Upper lobe of left lung (tissue), 6 donors: ENCODE data around the gene DLD. TPM values are rescaled to one million over a fixed set of nuclear protein-coding genes. Genes with fewer than 3 reads are reported as not detected.
A peak's percentile ranks its signal among the peaks of the same experiment; 100 is the strongest.

ENCODE experiments used
- ATAC-seq, 2 donors: fragments of 200-7000 bp; cut with Tn5 transposase; one replicate each; pipeline ENCODE4 v1.9.1; 2022; ENCODE audit warnings: mild to moderate bottlenecking in 2 of 2, moderate library complexity in 2 of 2; ENCODE audit not compliant: low FRiP score in 2 of 2
- DNase-seq, 2 donors: peaks; one replicate each; pipeline ENCODE4 v3.0.0-alpha.2; 2019 to 2020
- H3K27ac ChIP-seq, 4 donors: fragments of 200-600 bp; sonication (generic); one replicate each; pipeline ENCODE4 v1.5.1; 2016 to 2019
- H3K27me3 ChIP-seq, 4 donors: fragments of 200-600 bp; sonication (generic); one replicate each; pipeline ENCODE4 v1.5.1; 2017 to 2019
- H3K36me3 ChIP-seq, 4 donors: fragments of 200-600 bp; sonication (generic); one replicate each; pipeline ENCODE4 v1.5.1; 2016 to 2019
- H3K4me1 ChIP-seq, 4 donors: fragments of 200-600 bp; sonication (generic); one replicate each; pipeline ENCODE4 v1.5.1; 2018 to 2019
- H3K4me3 ChIP-seq, 4 donors: fragments of 200-600 bp; sonication (generic); one replicate each; pipeline ENCODE4 v1.5.1; 2017 to 2019; ENCODE audit warnings: mild to moderate bottlenecking in 2 of 4, moderate library complexity in 1 of 4
- H3K9me3 ChIP-seq, 4 donors: fragments of 200-600 bp; sonication (generic); one replicate each; pipeline ENCODE4 v1.5.1; 2018 to 2019
- EP300 ChIP-seq, 4 donors: sonication (generic); formaldehyde crosslinking; IDR thresholded peaks; one replicate each; pipeline ENCODE4 v1.5.1; 2017; ENCODE audit warnings: antibody characterized with exemption in 4 of 4, control low read depth in 2 of 4
- POLR2A ChIP-seq, 4 donors: fragments of 450-650 bp; IDR thresholded peaks; one replicate each; pipeline ENCODE4 v1.5.1; 2016 to 2017; ENCODE audit warnings: antibody characterized with exemption in 4 of 4, mild to moderate bottlenecking in 2 of 4
- POLR2AphosphoS5 ChIP-seq, 2 donors: sonication (generic); formaldehyde crosslinking; IDR thresholded peaks; one replicate each; pipeline ENCODE4 v1.5.1; 2017; ENCODE audit warnings: antibody characterized with exemption in 2 of 2
- WGBS, 2 donors: methylation state at CpG; one replicate each; pipeline ENCODE4 v1.1.5; 2017 to 2018; 5-methylcytosine and 5-hydroxymethylcytosine counted together
- total RNA-seq, 6 donors: library from RNA; depleted of rRNA in 4 of 6; stranded (reverse); fragments of >200 nt in 4 of 6; gene quantifications; one replicate each; pipeline versions ENCODE4 v1.1.0 to v1.2.1, GENCODE V29; 2016 to 2021
- TF ChIP-seq, protein P1 (sequence below), 6 experiments: fragments of 450-650 bp in 4 of 6; fragments of 200-600 bp in 2 of 6; sonication (generic) in 2 of 6; IDR thresholded peaks; one replicate each; pipeline ENCODE4 v1.5.1; 2016 to 2019; ENCODE audit warnings: antibody characterized with exemption in 6 of 6
- donor health status: DM: no; HTN: no; CAD: no; lungs with moderate emphysema.
- donor health status: DM: no; HTN: yes; CAD: no; lungs with severe emphysema.

Gene DLD
- total RNA-seq: 10 to 100 TPM; 21.3 to 62.9 (median 52.9) TPM

- peak in 1 of 4 donors; percentile 72 for TF ChIP-seq EP300 (IDR thresholded peaks at IDR 0.05)
- TF ChIP-seq, protein P1, sequence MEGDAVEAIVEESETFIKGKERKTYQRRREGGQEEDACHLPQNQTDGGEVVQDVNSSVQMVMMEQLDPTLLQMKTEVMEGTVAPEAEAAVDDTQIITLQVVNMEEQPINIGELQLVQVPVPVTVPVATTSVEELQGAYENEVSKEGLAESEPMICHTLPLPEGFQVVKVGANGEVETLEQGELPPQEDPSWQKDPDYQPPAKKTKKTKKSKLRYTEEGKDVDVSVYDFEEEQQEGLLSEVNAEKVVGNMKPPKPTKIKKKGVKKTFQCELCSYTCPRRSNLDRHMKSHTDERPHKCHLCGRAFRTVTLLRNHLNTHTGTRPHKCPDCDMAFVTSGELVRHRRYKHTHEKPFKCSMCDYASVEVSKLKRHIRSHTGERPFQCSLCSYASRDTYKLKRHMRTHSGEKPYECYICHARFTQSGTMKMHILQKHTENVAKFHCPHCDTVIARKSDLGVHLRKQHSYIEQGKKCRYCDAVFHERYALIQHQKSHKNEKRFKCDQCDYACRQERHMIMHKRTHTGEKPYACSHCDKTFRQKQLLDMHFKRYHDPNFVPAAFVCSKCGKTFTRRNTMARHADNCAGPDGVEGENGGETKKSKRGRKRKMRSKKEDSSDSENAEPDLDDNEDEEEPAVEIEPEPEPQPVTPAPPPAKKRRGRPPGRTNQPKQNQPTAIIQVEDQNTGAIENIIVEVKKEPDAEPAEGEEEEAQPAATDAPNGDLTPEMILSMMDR (IDR thresholded peaks at IDR 0.05): peak in 4 of 6 experiments; percentile 14 to 36 (median 20)
- TF ChIP-seq POLR2A (IDR thresholded peaks at IDR 0.05): peak in 3 of 4 donors; percentile 62 to 95 (median 91)
- TF ChIP-seq POLR2AphosphoS5 (IDR thresholded peaks at IDR 0.05): peak; percentile 94
- WGBS, 2 donors: 1% methylated on average over 37 to 55 of the region's 55 CpGs
- H3K4me1 ChIP-seq: peaks cover 25 to 34% (median 25%) of the 10 kb centered on the region in 4 donors
- H3K27me3 ChIP-seq: no peaks in the 10 kb centered on the region
- peaks cover 0 to 23% (median 1%) of the 10 kb centered on the region in 4 donors for H3K36me3 ChIP-seq
- peak; percentile 100 for ATAC-seq
- DNase-seq: peak; percentile 95 to 99
- H3K27ac ChIP-seq: peak within 1 kb of the TSS; percentile 90 to 98 (median 94)
- no peaks in the 10 kb centered on the region for H3K9me3 ChIP-seq
- peak within 1 kb of the TSS; percentile 63 to 71 (median 69) for H3K4me3 ChIP-seq
Measured at GRCh38 chr7:107890962-107891635, at the start of gene DLD. TSS of gene DLD (plus strand) at chr7:107891183. CDS start at chr7:107891251, 68 bp downstream.

GRCh38 chr7:107842213-107842612, 48.8 kb upstream of the DLD start:
- DNase-seq (no peak), ATAC-seq (no peak)
- no peak overlapping the region for H3K4me3 ChIP-seq
- H3K9me3 ChIP-seq: no peaks in the 10 kb centered on the region
- no peak overlapping the region for H3K27ac ChIP-seq
- no peaks in the 10 kb centered on the region for H3K36me3 ChIP-seq
- H3K4me1 ChIP-seq: peaks cover 0 to 8% (median 0%) of the 10 kb centered on the region in 4 donors
- WGBS, 2 donors: 90 to 95% methylated on average over 3 of the region's 3 CpGs
- no peak for TF ChIP-seq EP300 (IDR thresholded peaks at IDR 0.05)
- TF ChIP-seq, protein P1 (IDR thresholded peaks at IDR 0.05): no peak
- no peak for TF ChIP-seq POLR2A (IDR thresholded peaks at IDR 0.05)
- no peak for TF ChIP-seq POLR2AphosphoS5 (IDR thresholded peaks at IDR 0.05)
- H3K27me3 ChIP-seq: no peaks in the 10 kb centered on the region

- Histone ChIP-seq H3K9me3 (no peaks in the 10 kb centered on the region), H3K27me3 (no peaks in the 10 kb centered on the region), H3K4me3 (no peak overlapping the region), H3K4me1 (peaks cover 0 to 8% (median 0%) of the 10 kb centered on the region in 4 donors), H3K27ac (no peak overlapping the region), H3K36me3 (no peaks in the 10 kb centered on the region)
- ATAC-seq: no peak
- TF ChIP-seq EP300 (IDR thresholded peaks at IDR 0.05) (no peak), POLR2A (IDR thresholded peaks at IDR 0.05) (no peak), POLR2AphosphoS5 (IDR thresholded peaks at IDR 0.05) (no peak)
- TF ChIP-seq, protein P1 (IDR thresholded peaks at IDR 0.05): no peak
- DNase-seq: peak in 1 of 2 donors; percentile 38
- WGBS, 2 donors: 92 to 97% methylated on average over 16 of the region's 16 CpGs
Measured at GRCh38 chr7:107843184-107843583, 47.8 kb upstream of the DLD start.

- Histone ChIP-seq H3K36me3 (no peaks in the 10 kb centered on the region), H3K4me3 (no peak overlapping the region), H3K27ac (no peak overlapping the region), H3K9me3 (no peaks in the 10 kb centered on the region), H3K27me3 (no peaks in the 10 kb centered on the region), H3K4me1 (peaks cover 0 to 8% (median 0%) of the 10 kb centered on the region in 4 donors)
- ATAC-seq (peak in 1 of 2 donors; percentile 44), DNase-seq (no peak)
- no peak for TF ChIP-seq POLR2A (IDR thresholded peaks at IDR 0.05)
- no peak for TF ChIP-seq EP300 (IDR thresholded peaks at IDR 0.05)
- TF ChIP-seq, protein P1 (IDR thresholded peaks at IDR 0.05): no peak
- no peak for TF ChIP-seq POLR2AphosphoS5 (IDR thresholded peaks at IDR 0.05)
Measured at GRCh38 chr7:107846324-107846723, 44.7 kb upstream of the DLD start.
